NCI-H2196 treated with DMSO at 0.1 percent for 48 hours (cell line): ENCODE measurements around the gene ALLC.
A peak's percentile ranks its signal among the peaks of the same experiment; 100 is the strongest.

Experiments used
- DNase-seq: peaks from one replicate; lab custom pipeline; 2025; ENCODE audit not compliant: unreplicated experiment; lab: John Stamatoyannopoulos, UW

ALLC gene

DNA sequence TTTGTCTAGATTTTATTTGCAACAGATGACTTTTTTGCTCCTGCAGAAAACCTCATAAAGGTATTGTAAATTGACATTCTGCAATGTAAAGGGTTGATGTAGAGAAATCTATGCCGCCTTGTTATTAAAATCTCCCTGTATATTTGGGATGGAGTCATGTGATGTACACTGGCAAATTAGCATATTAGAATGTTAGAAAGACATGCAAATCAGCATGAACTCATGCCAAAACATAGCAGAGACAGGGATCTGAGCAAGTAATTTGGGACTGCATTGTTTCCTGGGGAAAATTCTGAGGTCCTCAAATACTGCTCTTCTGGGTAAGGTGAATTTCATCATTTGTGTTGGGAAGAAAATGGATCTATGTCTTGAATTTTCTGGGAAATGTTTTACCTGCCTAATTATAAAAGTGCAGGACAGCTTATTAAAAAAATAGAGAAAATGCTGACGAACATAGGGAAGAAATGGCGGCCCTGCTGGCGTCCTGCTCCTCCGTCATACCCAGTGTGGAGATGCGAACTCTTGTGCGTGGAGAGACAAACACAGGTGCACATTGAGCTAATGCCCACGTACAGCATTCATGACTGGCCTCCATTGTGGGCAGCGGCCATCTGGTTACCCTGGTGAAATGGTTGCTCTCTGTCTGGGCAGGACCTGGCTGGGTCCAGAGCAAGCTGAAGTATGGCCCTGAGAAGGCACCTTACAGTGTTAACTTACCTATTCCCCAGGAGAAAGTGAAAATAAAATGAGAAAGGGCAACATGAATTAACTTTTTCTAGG is 16.3 kb downstream of the ALLC start:
- DNase-seq, result no peak

DNA sequence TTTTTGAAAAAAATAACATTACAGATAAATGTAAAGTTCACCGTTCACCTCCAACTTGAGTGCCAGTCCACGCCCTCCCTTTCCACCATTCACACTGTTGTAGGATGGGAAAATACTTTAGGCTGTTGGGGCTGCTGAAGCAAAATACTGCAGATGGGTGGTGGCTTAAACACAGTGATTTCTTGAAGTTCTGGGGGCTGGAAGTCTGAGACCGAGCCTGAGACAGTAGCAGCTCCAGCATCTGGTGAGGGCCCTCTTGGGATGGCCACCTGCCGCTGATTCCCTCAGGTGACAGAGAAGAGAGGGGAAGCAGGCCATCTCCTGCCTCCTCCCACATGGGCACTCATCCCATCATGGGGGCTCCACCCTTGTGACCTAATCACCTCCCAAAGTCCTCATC is 17.7 kb downstream of the ALLC start:
- no peak for DNase-seq

DNA sequence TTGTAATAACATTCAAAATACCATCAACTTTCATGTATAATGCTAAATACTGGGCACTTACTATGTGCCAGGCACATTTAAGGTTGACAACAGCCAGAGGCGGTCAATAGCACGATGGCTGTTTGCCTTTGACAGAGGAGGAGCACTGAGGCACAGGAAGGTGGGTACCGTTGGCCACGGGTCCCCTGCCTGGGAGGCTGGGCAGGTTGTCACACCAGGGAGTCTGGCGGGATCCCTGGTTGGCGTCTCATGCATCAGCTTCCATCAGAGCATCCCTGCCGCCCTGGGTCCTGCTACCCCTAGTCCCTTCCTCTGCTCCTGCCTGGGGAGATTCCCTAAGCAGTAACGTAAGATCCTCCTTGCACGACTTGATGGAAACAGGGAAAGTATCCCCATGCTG is 19.4 kb downstream of the ALLC start:
- no peak for DNase-seq

DNA sequence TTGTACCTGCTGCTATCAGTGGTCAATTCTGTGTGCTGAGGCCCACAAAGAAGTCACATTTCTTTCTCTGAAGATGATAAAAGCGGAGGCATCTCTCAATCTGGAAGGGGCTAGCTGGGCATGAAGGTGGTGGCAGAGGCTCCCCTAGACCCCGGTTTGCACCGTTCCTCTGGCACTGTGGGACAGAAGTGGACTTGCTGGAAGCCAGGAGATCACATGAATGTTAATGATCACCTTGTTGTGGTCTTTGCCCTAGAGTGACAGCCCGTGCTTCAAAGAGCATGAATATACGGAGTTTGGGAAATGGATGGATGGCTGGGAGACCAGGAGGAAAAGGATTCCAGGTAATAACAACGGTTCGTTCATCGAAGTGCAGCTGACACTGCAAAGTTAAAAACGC is 20.2 kb downstream of the ALLC start:
- DNase-seq, result no peak

DNA sequence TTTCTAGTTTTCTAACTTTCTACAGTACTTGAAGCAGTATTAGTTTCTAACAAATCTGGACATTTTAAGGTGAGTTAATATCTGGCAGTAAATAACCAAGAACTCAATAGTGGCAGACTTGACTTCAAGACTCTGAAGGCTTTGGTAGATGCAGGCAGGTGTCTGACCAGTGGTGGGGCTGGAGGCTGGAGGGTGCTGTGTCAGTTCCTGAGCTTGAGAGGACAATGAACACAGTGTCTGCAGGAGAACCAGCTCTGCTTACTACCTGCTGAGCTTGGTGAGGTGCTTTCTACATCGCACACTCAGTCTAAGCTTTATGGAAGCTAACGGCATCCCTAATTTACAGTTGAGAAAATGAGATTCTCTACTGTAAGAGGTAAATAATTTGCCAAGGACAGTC is 21.2 kb downstream of the ALLC start:
- DNase-seq, result no peak

DNA sequence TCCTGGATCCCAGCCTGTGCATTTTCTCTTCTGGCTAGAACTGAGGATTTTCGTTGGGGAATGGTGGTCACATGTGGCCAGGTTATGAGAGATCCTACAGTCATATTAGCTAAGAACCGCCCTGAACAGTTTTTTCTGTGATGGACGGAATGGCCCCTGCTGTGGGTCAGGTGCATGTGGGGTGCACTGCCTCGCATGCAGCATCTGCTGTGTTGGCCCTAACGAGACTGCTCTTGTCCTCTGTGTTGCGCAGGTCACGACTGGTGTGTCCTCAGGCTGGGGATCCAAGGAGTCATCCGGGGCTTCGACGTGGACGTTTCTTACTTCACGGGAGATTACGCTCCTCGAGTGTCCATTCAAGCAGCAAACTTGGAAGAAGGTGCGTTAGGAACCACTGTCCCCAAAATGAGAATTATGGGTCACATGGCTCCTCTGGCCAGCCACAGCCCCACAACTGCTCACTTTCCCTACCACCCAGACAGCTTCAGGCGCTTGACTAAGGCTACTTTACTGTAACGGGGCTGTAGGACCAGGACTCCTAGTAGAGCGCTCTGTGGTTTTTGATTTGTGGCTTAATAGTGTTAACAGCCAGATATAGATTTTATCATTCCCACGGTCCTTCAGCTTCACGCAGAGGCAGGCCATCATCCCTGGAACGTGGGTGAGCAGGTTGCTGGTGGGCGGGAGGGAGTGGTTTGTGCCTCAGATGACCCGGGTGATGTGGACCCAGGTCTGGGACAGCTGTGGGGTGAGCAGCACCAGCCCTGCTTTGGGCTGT is 21.8 kb downstream of the ALLC start:
- DNase-seq, result no peak

DNA sequence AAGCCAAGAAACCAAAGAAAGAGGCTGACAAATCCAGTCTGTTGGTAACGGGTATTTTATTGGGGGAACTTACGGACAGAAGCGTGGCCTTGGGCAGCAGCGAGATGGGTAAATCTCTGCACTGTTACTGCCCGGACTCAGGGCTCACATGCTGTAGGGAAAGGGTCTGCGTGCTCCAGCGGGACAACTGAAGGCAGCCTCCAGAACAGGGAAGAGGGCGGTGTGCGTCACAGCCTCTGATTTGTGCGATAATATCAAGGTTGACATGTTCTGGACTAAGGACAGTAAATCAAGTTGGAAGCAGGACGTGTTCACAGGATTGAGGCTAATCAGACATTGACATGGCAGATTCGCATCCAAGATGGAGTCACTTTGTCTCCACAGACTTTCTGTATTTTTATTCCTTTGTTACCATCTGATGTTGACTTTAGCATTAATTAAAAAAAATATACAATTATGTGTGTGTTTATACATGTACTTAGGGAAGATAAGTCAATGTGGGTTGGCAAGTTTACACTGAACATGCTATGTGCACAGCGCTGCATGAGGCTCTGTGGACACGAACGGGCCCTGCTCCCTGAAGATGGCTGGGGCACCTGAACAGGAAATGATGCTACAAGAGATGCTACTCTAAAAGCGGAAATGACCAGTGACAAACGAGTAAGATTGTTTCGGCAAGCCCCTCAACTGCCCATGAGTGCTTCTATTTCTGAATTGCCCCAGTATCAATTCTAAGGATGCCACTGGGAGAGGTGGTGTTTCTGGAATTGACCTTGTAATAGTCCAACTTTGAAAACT is 22.7 kb downstream of the ALLC start:
- DNase-seq, result no peak

DNA sequence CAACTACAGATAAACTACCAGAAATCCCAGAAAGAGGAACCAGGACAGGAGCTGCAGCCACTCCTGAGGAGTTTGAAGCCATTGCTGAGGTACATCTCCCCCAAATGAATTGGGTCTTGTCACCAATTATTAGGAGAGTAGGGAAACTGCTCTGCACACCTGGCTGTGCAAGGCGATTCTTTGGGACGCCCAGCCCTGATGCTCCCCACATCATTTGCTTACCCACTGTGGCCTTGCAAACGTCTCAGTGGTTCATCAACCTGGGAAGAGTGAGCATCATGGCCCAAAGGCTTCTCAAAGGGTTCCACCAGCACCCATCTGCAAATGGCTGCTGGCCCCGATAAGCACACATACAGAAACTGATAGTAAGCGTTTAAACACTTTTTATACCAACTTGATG is 23.6 kb downstream of the ALLC start:
- no peak for DNase-seq

DNA sequence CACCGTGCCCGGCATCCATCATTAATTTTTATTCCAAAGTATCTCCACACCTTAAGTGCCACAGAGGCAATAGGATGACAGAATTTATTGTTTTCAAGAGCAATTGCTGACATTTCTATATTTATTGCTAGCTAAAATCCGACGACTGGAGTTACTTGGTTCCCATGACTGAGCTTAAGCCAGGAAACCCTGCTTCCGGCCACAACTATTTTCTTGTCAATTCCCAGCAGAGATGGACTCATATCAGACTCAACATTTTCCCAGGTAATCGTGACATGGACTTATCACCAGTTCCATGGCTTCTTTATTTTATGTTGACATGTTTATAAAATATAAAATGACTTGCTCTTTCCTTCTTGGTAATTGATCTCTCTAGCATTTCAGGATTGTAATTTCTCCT is 24.8 kb downstream of the ALLC start:
- no peak for DNase-seq

DNA sequence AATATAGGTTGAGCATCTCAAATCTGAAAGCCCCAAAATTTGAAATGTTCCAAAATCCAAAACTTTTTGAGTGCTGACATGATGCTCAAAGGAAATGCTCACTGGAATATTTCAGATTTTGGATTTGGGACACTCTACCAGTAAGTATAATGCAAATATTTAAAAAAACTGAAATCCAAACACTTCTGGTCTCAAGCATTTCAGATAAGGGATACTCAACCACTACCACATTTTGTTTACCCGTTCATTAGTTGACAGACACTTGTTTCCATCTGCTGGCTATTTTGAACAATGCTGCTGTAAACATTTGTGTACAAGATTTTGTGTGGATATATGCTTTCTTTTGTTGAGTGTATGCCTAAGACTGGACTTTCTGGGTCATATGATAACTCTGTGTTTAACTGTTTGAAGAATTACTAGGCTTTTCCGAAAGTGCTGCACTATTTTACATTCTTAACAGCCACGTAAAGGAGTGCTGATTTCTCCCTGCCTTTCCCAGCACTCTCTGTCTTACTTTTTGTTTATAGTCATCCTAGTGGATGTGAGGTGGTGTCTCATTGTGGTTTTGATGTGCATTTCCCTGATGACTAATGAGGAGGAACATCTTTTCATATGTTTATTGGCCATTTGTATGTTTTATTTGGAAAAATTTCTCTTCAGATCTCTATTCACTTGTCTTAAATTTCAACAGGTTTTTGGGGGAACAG is 25.9 kb downstream of the ALLC start:
- no peak for DNase-seq

DNA sequence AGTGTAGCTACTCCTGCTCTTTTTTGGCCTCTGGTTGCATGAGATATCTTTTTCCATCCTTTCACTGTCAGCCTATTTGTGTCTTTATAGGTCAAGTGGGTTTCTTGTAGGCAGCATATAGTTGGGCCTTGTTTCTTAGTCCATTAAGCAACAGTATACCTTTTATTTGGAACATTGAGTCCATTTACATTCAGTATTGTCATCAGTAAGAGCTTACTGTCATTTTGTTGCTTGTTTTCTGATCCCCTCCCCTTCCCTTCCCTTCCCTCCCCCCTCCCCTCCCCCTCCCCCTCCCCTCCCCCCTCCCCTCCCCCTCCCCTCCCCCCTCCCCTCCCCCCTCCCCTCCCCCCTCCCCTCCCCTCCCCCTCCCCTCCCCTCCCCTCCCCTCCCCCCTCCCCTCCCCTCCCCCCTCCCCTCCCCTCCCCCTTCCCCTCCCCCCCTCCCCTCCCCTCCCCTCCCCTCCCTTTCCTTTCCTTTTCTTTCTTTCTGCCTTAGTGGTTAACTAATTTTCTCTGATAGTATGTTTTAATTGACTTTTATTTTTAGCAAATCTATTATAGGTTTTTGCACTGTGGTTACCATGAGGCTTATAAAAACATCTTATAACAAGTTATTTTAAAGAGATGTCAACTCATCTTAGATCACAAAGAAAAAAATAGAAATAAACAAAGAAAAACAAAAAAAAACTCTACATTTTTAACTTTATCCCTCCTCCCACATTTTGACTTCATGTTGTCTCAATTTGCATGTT is 32.2 kb downstream of the ALLC start:
- DNase-seq, result no peak

DNA sequence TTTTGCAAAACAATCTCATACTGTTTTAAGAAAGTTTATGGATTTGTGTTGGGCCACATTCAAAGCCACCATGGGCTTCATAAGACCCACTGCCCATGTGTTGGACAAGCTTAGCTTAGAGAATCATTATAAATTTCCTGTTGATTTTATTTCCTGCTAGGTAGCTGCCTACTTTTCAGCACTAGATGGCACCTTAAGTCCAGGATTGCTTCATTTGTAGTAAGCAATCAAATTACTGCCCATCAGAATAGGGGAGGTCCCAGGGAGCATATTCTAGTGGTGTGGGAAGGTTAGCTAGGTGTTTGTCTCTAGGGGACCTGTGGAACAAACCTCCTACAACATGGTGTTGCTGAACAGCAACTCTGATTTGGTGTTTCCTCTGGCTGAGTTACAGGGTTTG is 34.4 kb downstream of the ALLC start:
- peak; percentile 37 for DNase-seq

DNA sequence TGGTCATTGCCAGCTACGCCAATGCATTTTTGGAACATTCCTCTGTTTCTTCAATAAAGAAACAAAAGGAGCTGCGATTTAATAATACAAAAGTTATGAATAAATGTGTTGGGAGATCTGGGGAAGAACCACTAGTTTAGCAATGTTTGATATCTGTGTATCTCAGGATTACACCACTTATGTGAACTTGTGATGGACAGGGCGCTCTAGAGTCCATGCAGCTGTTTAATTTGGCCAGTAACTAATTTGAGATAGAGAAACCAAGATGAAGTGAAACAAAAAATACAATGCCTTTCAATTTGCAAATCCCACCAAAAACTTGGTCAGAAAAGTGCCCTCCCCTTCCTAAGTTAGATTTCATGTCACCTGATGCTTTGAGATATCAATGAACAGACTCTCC is 38.5 kb downstream of the ALLC start:
- no peak for DNase-seq

DNA sequence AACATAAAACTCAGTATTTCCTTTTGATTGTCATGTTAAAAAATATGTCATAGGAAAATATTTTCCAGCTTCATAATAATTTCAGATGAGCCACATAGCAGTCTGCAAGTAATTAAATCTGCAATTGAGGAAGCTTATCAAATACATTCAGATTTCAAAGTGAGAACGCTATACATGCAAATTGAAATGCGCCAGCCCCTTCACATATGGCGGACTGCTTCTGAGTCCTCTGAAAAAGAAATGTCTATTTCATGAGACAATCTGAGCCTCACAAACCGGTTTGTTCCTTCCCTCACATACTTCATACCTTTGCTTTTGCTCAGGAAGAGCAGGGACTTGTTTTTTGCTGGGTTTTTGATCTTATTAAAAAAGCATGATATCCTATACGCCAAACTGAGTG is 43.1 kb downstream of the ALLC start:
- no peak for DNase-seq

DNA sequence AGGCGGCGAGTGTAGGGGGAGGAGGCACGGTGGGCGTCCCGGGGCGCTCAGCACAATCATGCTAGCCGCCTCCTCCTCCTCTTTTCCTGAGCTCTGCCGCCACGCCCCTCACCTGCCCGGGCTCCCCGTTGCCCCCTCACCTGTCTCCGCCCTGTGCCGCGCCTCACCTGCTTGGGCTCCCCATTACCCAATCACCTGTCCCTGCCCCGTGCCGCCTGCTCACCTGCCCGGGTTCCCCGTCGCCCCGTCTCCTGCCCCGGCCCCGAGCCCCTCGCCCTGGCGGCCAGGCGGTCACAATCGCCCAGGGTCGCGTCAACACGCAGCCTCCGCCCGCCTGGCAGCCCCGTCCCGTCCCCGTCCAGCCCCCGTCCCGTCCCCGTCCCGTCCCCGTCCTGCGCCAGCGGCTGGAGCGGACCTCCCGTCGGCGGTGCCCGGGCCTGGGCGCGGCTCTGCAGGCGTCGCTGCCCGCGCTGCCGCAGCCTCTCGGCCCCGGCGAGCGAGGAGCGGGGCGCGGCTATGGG is 45.3 kb downstream of the ALLC start, which contains the start of gene DCDC2C:
Gene DCDC2C, plus strand, starts transcription at position 340 of the 521 bp plus-strand sequence. Its CDS starts 177 bp downstream, at position 517.
- DNase-seq, result no peak

DNA sequence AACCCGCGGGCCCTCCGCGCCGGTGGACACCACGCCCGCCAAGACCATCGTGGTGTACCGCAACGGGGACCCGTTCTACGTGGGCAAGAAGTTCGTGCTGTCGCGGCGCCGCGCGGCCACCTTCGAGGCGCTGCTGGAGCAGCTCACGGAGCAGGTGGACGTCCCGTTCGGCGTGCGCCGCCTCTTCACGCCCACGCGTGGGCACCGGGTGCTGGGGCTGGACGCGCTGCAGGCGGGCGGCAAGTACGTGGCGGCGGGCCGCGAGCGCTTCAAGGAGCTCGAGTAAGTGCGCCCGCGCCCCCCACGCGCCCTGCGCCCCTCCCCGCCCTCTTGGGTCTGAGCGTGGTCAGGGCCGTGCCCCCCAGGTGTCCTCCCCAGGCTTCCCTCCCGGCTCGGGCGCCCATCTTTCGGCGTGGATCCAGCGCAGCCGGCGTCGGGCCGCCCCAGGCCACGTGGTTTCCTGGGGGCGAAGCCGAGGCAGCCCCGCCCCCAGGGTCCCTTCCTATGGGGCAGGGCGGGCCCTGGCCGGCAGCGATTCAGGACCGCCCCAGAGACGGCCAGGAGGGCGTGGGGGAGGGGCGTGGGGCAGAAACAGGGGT is 45.9 kb downstream of the ALLC start:
- DNase-seq, result no peak

DNA sequence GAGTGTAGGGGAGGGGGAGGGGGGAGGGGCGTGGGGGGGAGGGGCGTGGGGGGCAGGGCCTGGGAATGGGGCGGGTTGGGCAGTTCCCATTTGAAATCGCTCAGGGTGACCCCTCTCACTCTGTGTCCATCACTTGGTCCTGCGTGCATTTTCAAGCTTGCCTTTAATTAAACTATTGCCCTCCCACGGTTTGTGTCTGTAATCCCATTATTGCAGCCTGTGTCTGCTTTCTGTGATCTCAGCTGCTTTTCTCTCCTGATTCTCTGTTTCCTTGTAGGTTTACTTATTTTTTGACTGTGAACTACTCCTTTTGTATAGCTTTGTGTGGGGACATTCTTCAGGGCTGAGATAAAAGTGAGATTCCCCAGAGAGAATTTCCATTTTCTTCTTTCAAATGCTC is 46.7 kb downstream of the ALLC start:
- no peak for DNase-seq

DNA sequence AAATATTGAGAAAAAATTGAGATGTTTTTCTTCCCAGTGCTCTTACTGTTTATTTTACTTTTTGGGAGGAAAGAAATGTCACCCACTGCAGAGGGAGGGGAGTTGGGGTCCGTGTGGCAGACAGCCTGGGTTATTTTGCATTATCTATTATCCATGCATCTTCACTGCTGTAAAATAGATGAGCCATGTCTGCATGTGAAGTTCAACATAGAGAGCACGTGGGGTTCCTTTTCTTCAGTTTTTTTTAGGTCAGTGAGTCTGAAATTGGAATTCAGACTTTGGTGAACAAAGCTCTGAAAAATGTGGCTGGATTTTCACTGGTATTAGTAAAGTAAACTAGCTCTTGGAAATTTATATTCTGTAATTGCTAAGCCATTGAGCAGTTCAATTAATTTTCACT is 47.8 kb downstream of the ALLC start:
- DNase-seq, result no peak

DNA sequence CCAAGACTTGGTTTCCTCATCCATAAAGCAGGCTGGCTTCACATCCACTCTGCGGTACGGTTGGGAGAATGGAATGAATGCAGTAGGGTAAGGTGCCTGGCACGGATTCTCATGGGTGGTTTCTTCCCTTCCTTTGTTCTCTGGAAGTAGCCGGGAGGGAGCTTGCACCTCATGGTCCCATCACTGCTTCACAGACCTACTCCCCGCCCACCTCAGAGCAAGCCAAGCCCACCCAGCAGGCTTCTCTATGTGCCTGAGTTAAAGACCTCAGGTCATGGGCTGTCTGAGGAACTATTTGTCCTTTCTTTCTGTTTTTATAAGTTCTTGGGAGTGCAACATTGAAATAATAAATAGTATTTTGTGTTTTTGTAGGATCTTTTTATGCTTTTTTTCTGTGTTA is 48.9 kb downstream of the ALLC start:
- DNase-seq, result no peak

DNA sequence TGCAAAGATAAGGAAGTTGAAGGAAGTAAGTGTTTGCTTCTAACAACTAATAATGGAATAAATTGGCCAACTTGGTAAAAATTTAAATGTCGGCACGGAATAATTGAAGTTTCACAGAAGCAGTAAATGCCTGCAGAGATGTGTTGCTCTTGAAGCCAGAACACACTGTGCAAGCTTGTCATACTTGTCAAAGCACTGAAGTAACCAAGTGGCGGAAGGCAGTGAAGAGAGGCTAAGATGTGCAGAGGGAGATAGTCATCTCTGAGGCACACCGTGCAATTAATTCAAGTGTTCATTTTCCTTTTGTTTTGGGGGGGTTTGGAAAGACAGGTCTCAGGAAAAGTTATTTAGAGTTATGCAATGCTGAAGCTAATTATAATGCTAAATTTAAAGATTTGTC is 50.6 kb downstream of the ALLC start:
- DNase-seq, result no peak
